H9 (cell line): ENCODE results near the gene SEC14L5. TPM values are rescaled to one million over a fixed set of nuclear protein-coding genes. Genes with fewer than 3 reads are reported as not detected.

Experiments
- DNase-seq: peaks from one replicate; pipeline ENCODE4 v3.0.0-alpha.2; 2017
- H2AFZ ChIP-seq: one replicate; pipeline ENCODE4 v1.6.1; 2013; ENCODE audit warnings: mild to moderate bottlenecking, low read length, control low read depth, moderate library complexity
- H2AK5ac ChIP-seq: 2 replicates; pipeline ENCODE4 v1.6.1; 2013; ENCODE audit warnings: low read length, control low read depth, mixed read lengths; ENCODE audit not compliant: insufficient read length
- H2BK120ac ChIP-seq: one replicate; pipeline ENCODE4 v1.6.1; 2013; ENCODE audit warnings: low read depth, mild to moderate bottlenecking, low read length, control low read depth, inconsistent platforms; ENCODE audit not compliant: poor library complexity, severe bottlenecking
- H2BK12ac ChIP-seq: 2 replicates; pipeline ENCODE4 v1.6.1; 2013; ENCODE audit warnings: low read length, control low read depth, mixed read lengths, low read depth; ENCODE audit not compliant: insufficient read length
- H2BK15ac ChIP-seq: 2 replicates; pipeline ENCODE4 v1.6.1; 2013; ENCODE audit warnings: low read depth, low read length, control low read depth
- H2BK20ac ChIP-seq: one replicate; pipeline ENCODE4 v1.6.1; 2013; ENCODE audit warnings: low read depth, mild to moderate bottlenecking, low read length, control low read depth, inconsistent platforms; ENCODE audit not compliant: poor library complexity, severe bottlenecking
- H2BK5ac ChIP-seq: 2 replicates; pipeline ENCODE4 v1.6.1; 2013; ENCODE audit warnings: low read length, control low read depth, mixed read lengths; ENCODE audit not compliant: insufficient read length
- H3K14ac ChIP-seq: 2 replicates; pipeline ENCODE4 v1.6.1; 2013; ENCODE audit warnings: low read length, control low read depth; ENCODE audit not compliant: insufficient read depth
- H3K18ac ChIP-seq: 2 replicates; pipeline ENCODE4 v1.6.1; 2013; ENCODE audit warnings: low read depth, mild to moderate bottlenecking, mixed read lengths, low read length, control low read depth; ENCODE audit not compliant: insufficient read length
- H3K23ac ChIP-seq: 2 replicates; pipeline ENCODE4 v1.6.1; 2013; ENCODE audit warnings: low read length, control low read depth, mixed read lengths, low read depth; ENCODE audit not compliant: insufficient read length
- H3K23me2 ChIP-seq: 2 replicates; pipeline ENCODE4 v1.6.1; 2013; ENCODE audit warnings: low read depth, mild to moderate bottlenecking, mixed read lengths, low read length, control low read depth; ENCODE audit not compliant: insufficient read length, poor library complexity, severe bottlenecking
- H3K27ac ChIP-seq: 2 replicates; pipeline ENCODE4 v1.5.1; 2013; ENCODE audit warnings: low read length, control low read depth, mixed read lengths, low read depth; ENCODE audit not compliant: insufficient read length
- H3K27me3 ChIP-seq: 2 replicates; pipeline ENCODE4 v1.6.1; 2013; ENCODE audit warnings: low read length, control low read depth, inconsistent platforms; ENCODE audit not compliant: insufficient read depth
- H3K4ac ChIP-seq: 2 replicates; pipeline ENCODE4 v1.6.1; 2013; ENCODE audit warnings: low read depth, mild to moderate bottlenecking, control low read depth, inconsistent platforms, low read length, moderate library complexity
- H3K4me1 ChIP-seq: 2 replicates; pipeline ENCODE4 v1.6.1; 2013; ENCODE audit warnings: low read length, control low read depth, inconsistent platforms; ENCODE audit not compliant: insufficient read depth
- H3K4me2 ChIP-seq: 2 replicates; pipeline ENCODE4 v1.6.1; 2013; ENCODE audit warnings: low read length, control low read depth, mixed read lengths; ENCODE audit not compliant: insufficient read length, insufficient read depth
- H3K56ac ChIP-seq: 2 replicates; pipeline ENCODE4 v1.6.1; 2013; ENCODE audit warnings: low read depth, mild to moderate bottlenecking, mixed read lengths, low read length, control low read depth; ENCODE audit not compliant: insufficient read length
- H3K79me1 ChIP-seq: 2 replicates; pipeline ENCODE4 v1.6.1; 2013; ENCODE audit warnings: low read depth, mild to moderate bottlenecking, moderate library complexity, low read length, control low read depth, inconsistent platforms; ENCODE audit not compliant: insufficient read depth, poor library complexity, severe bottlenecking
- H3K79me2 ChIP-seq: 2 replicates; pipeline ENCODE4 v1.6.1; 2013; ENCODE audit warnings: low read length, control low read depth, inconsistent platforms; ENCODE audit not compliant: insufficient read depth
- H3K9ac ChIP-seq: 2 replicates; pipeline ENCODE4 v1.6.1; 2013; ENCODE audit warnings: low read length, control low read depth, mixed read lengths; ENCODE audit not compliant: insufficient read length; ENCODE audit errors: extremely low read depth
- H3K9me3 ChIP-seq: one replicate; pipeline ENCODE4 v1.6.1; 2013; ENCODE audit warnings: low read depth, low read length, inconsistent platforms; ENCODE audit not compliant: control insufficient read depth
- H3T11ph ChIP-seq: one replicate; pipeline ENCODE4 v1.6.1; 2013; ENCODE audit warnings: mild to moderate bottlenecking, low read length, control low read depth, inconsistent platforms
- H4K20me1 ChIP-seq: one replicate; pipeline ENCODE4 v1.6.1; 2013; ENCODE audit not compliant: control insufficient read depth, insufficient read length, insufficient read depth
- H4K5ac ChIP-seq: 2 replicates; pipeline ENCODE4 v1.6.1; 2013; ENCODE audit warnings: low read depth, mild to moderate bottlenecking, mixed read lengths, low read length, control low read depth; ENCODE audit not compliant: insufficient read length
- H4K8ac ChIP-seq: replicated peaks from 2 replicates; pipeline ENCODE4 v1.6.1; 2013; ENCODE audit warnings: low read length, control low read depth, mixed read lengths, low read depth; ENCODE audit not compliant: insufficient read length
- H4K91ac ChIP-seq: 2 replicates; pipeline ENCODE4 v1.6.1; 2013; ENCODE audit warnings: low read depth, mild to moderate bottlenecking, moderate library complexity, mixed read lengths, low read length, control low read depth; ENCODE audit not compliant: insufficient read length
- H3K27ac Mint-ChIP-seq, 3 experiments: 2 replicates in 2 of 3; 3 replicates in 1 of 3; pipeline ENCODE4 v1.8.0; 2020 to 2021; ENCODE audit warnings: mixed read lengths in 3 of 3, mild to moderate bottlenecking in 1 of 3, moderate library complexity in 1 of 3
- H3K27me3 Mint-ChIP-seq: 2 replicates; pipeline ENCODE4 v1.8.0; 2021; ENCODE audit warnings: low read depth, mild to moderate bottlenecking, moderate library complexity, mixed read lengths
- H3K36me3 Mint-ChIP-seq, 3 experiments: 2 replicates in 2 of 3; 3 replicates in 1 of 3; pipeline ENCODE4 v1.8.0; 2020 to 2021; ENCODE audit warnings: low read depth in 3 of 3, mixed read lengths in 3 of 3; ENCODE audit not compliant: insufficient read depth in 1 of 3
- H3K4me1 Mint-ChIP-seq, 2 experiments: 2 replicates each; pipeline ENCODE4 v1.8.0; 2020; ENCODE audit warnings: mixed read lengths in 2 of 2
- H3K4me3 Mint-ChIP-seq, 2 experiments: 2 replicates in 1 of 2; 3 replicates in 1 of 2; pipeline ENCODE4 v1.8.0; 2020 to 2021; ENCODE audit warnings: mild to moderate bottlenecking in 2 of 2, mixed read lengths in 2 of 2, moderate library complexity in 1 of 2
- H3K9me3 Mint-ChIP-seq, 2 experiments: 2 replicates in 1 of 2; 3 replicates in 1 of 2; pipeline ENCODE4 v1.8.0; 2020; ENCODE audit warnings: mild to moderate bottlenecking in 2 of 2, mixed read lengths in 2 of 2, moderate library complexity in 1 of 2
- CTCF ChIP-seq: fragments of 200-600 bp; sonication (generic); conservative IDR thresholded peaks from 3 replicates; pipeline ENCODE4 v1.8.0; 2021; ENCODE audit warnings: antibody characterized with exemption, mild to moderate bottlenecking
- WGBS: extraction: QIAGEN DNeasy Blood & Tissue Kit; methylation state at CpG from one replicate; pipeline ENCODE4 v1.1.7; 2013; ENCODE audit warnings: missing lambda C conversion rate, low lambda C conversion rate, mixed read lengths; ENCODE audit not compliant: insufficient read length; ENCODE audit errors: extremely low coverage; 5-methylcytosine and 5-hydroxymethylcytosine counted together
- total RNA-seq: library from RNA; stranded (reverse); gene quantifications from 2 replicates; pipeline ENCODE4 v1.2.1, GENCODE V29; 2021

Gene SEC14L5
- total RNA-seq, 1 experiment from 2014 or later: 4.1 TPM

DNA sequence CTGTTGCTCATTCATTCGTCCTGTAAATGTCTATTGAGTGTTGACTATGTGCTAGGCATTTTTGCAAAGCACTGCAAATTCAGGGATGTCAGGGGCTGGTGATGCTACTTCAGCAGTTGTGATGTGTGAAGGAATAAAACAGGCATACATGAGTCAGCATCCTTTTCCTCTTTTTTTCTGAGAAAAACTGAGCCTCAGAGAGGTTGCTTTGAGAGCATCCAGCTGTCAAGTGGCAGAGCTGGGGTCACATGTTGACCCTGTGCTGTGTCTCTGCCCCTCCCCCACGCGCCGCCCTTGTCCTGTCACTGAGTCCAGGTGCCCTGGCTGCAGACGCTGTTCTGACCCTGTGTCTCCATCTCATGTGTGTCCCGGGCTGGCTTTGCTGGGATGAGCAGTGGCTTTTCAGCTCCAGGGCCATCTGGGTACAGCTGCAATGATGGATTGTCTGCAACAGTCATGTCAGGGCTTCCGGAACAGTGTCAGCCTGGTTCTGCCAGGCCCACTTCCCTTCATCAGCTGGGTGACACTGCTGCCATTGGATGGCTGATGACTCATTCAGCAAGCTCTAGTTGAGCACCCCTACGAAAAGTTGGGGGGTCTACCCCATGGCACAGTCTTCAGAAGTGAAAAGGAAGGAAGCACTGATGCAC is 14.9 kb downstream of the SEC14L5 start:
- H3K9ac ChIP-seq: no peak overlapping the region
- Mint-ChIP-seq H3K27me3 (no peaks in the 10 kb centered on the region), H3K4me3 (no peak overlapping the region), H3K9me3 (no peaks in the 10 kb centered on the region), H3K36me3 (no peaks in the 10 kb centered on the region; a peak in 1 of 7 replicates), H3K4me1 (peaks cover 23 to 32% of the 10 kb centered on the region in 2 experiments), H3K27ac (peak overlapping the region in 1 of 3 experiments; percentile 27; a peak in 1 of 7 replicates)
- H3K23ac ChIP-seq: no peak overlapping the region
- no peak overlapping the region for H2BK15ac ChIP-seq
- H3K79me1 ChIP-seq: no peaks in the 10 kb centered on the region
- H3K9me3 ChIP-seq: no peaks in the 10 kb centered on the region
- H2BK12ac ChIP-seq: no peak overlapping the region
- H3K18ac ChIP-seq: no peak overlapping the region
- no peak overlapping the region for H4K8ac ChIP-seq
- no peak overlapping the region for H2AFZ ChIP-seq
- H4K91ac ChIP-seq: no peak overlapping the region
- no peak overlapping the region for H3K4me2 ChIP-seq
- H2AK5ac ChIP-seq: no peak overlapping the region
- peak overlapping the region; percentile 23; the same call in 1 of the 2 replicates for H3K14ac ChIP-seq
- WGBS: no CpG with 5 or more reads among the region's 8 CpGs
- H3K79me2 ChIP-seq: no peaks in the 10 kb centered on the region
- H4K5ac ChIP-seq: no peak overlapping the region
- H2BK5ac ChIP-seq: no peak overlapping the region
- no peak overlapping the region for H3T11ph ChIP-seq
- H4K20me1 ChIP-seq: no peaks in the 10 kb centered on the region
- TF ChIP-seq CTCF: no peak
- no peak overlapping the region for H3K27ac ChIP-seq
- no peak overlapping the region for H3K56ac ChIP-seq
- peaks cover 12% of the 10 kb centered on the region; the same call in 1 of the 2 replicates for H3K4me1 ChIP-seq
- H2BK20ac ChIP-seq: no peak overlapping the region
- H3K23me2 ChIP-seq: no peaks in the 10 kb centered on the region
- no peaks in the 10 kb centered on the region for H3K27me3 ChIP-seq
- no peak overlapping the region for H2BK120ac ChIP-seq
- no peak for DNase-seq
- H3K4ac ChIP-seq: no peak overlapping the region
